Activated CD8-positive, alpha-beta memory T cell treated with anti-CD3 and anti-CD28 coated beads, Interleukin-2, amount 50 U/mL, for 1 hour (primary cell): ENCODE data around the gene KANSL3.
A peak's percentile ranks its signal among the peaks of the same experiment; 100 is the strongest.
"Not testable (repeated sequence)": the region's sequence is repeated elsewhere in the genome, so short reads cannot be mapped to it uniquely, and the experiment has no call there.

Experiments used
- DNase-seq: peaks from one replicate; pipeline ENCODE4 v3.0.0-alpha.2; 2020; ENCODE audit errors: extremely low read depth

Gene KANSL3

GRCh38 chr2:96655526-96655925, 17.4 kb upstream of the KANSL3 start:
- DNase-seq, result no peak

GRCh38 chr2:96654791-96655190, 16.7 kb upstream of the KANSL3 start:
- not testable (repeated sequence) for DNase-seq

- no peak for DNase-seq
Measured at GRCh38 chr2:96651793-96652192, 13.7 kb upstream of the KANSL3 start.

GRCh38 chr2:96649342-96649741, 11.2 kb upstream of the KANSL3 start:
- DNase-seq, result no peak

- no peak for DNase-seq
Measured at GRCh38 chr2:96648306-96648930, 10.3 kb upstream of the KANSL3 start.

- DNase-seq, result no peak
Measured at GRCh38 chr2:96647681-96648080, 9.6 kb upstream of the KANSL3 start.

GRCh38 chr2:96642564-96643360, 4.7 kb upstream of the KANSL3 start, which contains the start of gene FER1L5:
FER1L5 (plus strand) TSS chr2:96642764; CDS start chr2:96642837, 73 bp downstream.
- DNase-seq, result no peak

- peak; percentile 44 for DNase-seq
Measured at GRCh38 chr2:96637385-96638143, 548 bp downstream of the KANSL3 start.

GRCh38 chr2:96636551-96637171, 1.5 kb downstream of the KANSL3 start:
- DNase-seq, result no peak

- no peak for DNase-seq
Measured at GRCh38 chr2:96633641-96634040, 4.5 kb downstream of the KANSL3 start.

- DNase-seq, result no peak
Measured at GRCh38 chr2:96631804-96632435, 6.2 kb downstream of the KANSL3 start.

- DNase-seq, result no peak
Measured at GRCh38 chr2:96626553-96626942, 11.6 kb downstream of the KANSL3 start.

- DNase-seq, result no peak
Measured at GRCh38 chr2:96625571-96626552, 12.2 kb downstream of the KANSL3 start.

GRCh38 chr2:96623116-96623515, 15.0 kb downstream of the KANSL3 start:
- DNase-seq, result no peak

- DNase-seq, result no peak
Measured at GRCh38 chr2:96622544-96622943, 15.6 kb downstream of the KANSL3 start.

GRCh38 chr2:96618596-96619283, 19.4 kb downstream of the KANSL3 start:
- no peak for DNase-seq

GRCh38 chr2:96617012-96617411, 21.1 kb downstream of the KANSL3 start:
- DNase-seq, result no peak

- no peak for DNase-seq
Measured at GRCh38 chr2:96616535-96616934, 21.6 kb downstream of the KANSL3 start.

- DNase-seq, result no peak
Measured at GRCh38 chr2:96616128-96616527, 22.0 kb downstream of the KANSL3 start.
